IPS-15b (cell line): ENCODE data around the gene COL23A1.

Experiments used
- H3K27me3 ChIP-seq: one replicate; pipeline ENCODE4 v1.6.1; 2013; ENCODE audit warnings: low read length; ENCODE audit not compliant: control insufficient read depth, insufficient read depth
- H3K36me3 ChIP-seq: one replicate; pipeline ENCODE4 v1.6.1; 2013; ENCODE audit warnings: low read length; ENCODE audit not compliant: control insufficient read depth, insufficient read depth
- H3K4me1 ChIP-seq: one replicate; pipeline ENCODE4 v1.6.1; 2013; ENCODE audit warnings: mild to moderate bottlenecking, low read length; ENCODE audit not compliant: control insufficient read depth, insufficient read depth
- H3K4me3 ChIP-seq: one replicate; pipeline ENCODE4 v1.5.1; 2013; ENCODE audit warnings: low read depth, low read length
- H3K9ac ChIP-seq: one replicate; pipeline ENCODE4 v1.6.1; 2013; ENCODE audit warnings: low read depth, mild to moderate bottlenecking, low read length
- H3K9me3 ChIP-seq: one replicate; pipeline ENCODE4 v1.6.1; 2013; ENCODE audit warnings: mild to moderate bottlenecking, low read length; ENCODE audit not compliant: control insufficient read depth, insufficient read depth

The COL23A1 gene

GRCh38 chr5:178365501-178366440, 224.4 kb downstream of the COL23A1 start:
- H3K4me3 ChIP-seq: no peak overlapping the region
- no peaks in the 10 kb centered on the region for H3K36me3 ChIP-seq
- H3K27me3 ChIP-seq: no peaks in the 10 kb centered on the region
- no peaks in the 10 kb centered on the region for H3K4me1 ChIP-seq
- peaks cover 3% of the 10 kb centered on the region for H3K9me3 ChIP-seq
- no peak overlapping the region for H3K9ac ChIP-seq

GRCh38 chr5:178364326-178364675, 225.9 kb downstream of the COL23A1 start:
- H3K9me3 ChIP-seq: no peaks in the 10 kb centered on the region
- H3K4me3 ChIP-seq: no peak overlapping the region
- H3K27me3 ChIP-seq: no peaks in the 10 kb centered on the region
- no peaks in the 10 kb centered on the region for H3K36me3 ChIP-seq
- no peaks in the 10 kb centered on the region for H3K4me1 ChIP-seq
- no peak overlapping the region for H3K9ac ChIP-seq

- Histone ChIP-seq H3K27me3 (no peaks in the 10 kb centered on the region), H3K36me3 (no peaks in the 10 kb centered on the region), H3K4me3 (no peak overlapping the region), H3K4me1 (no peaks in the 10 kb centered on the region), H3K9ac (no peak overlapping the region), H3K9me3 (no peaks in the 10 kb centered on the region)
Measured at GRCh38 chr5:178363501-178364325, 226.5 kb downstream of the COL23A1 start.

GRCh38 chr5:178361657-178362445, 228.3 kb downstream of the COL23A1 start:
- no peak overlapping the region for H3K9ac ChIP-seq
- peaks cover 4% of the 10 kb centered on the region for H3K4me1 ChIP-seq
- no peaks in the 10 kb centered on the region for H3K27me3 ChIP-seq
- no peak overlapping the region for H3K4me3 ChIP-seq
- H3K9me3 ChIP-seq: no peaks in the 10 kb centered on the region
- no peaks in the 10 kb centered on the region for H3K36me3 ChIP-seq

GRCh38 chr5:178360926-178361235, 229.3 kb downstream of the COL23A1 start:
- Histone ChIP-seq H3K4me3 (no peak overlapping the region), H3K36me3 (no peaks in the 10 kb centered on the region), H3K9ac (no peak overlapping the region), H3K9me3 (no peaks in the 10 kb centered on the region), H3K27me3 (no peaks in the 10 kb centered on the region), H3K4me1 (peaks cover 6% of the 10 kb centered on the region)

GRCh38 chr5:178360222-178360925, 229.8 kb downstream of the COL23A1 start:
- H3K4me3 ChIP-seq: no peak overlapping the region
- H3K4me1 ChIP-seq: peaks cover 6% of the 10 kb centered on the region
- no peaks in the 10 kb centered on the region for H3K36me3 ChIP-seq
- H3K9me3 ChIP-seq: no peaks in the 10 kb centered on the region
- H3K27me3 ChIP-seq: no peaks in the 10 kb centered on the region
- H3K9ac ChIP-seq: no peak overlapping the region

GRCh38 chr5:178359738-178360137, 230.5 kb downstream of the COL23A1 start:
- H3K4me3 ChIP-seq: no peak overlapping the region
- no peaks in the 10 kb centered on the region for H3K9me3 ChIP-seq
- H3K27me3 ChIP-seq: no peaks in the 10 kb centered on the region
- no peak overlapping the region for H3K9ac ChIP-seq
- peaks cover 6% of the 10 kb centered on the region for H3K4me1 ChIP-seq
- H3K36me3 ChIP-seq: no peaks in the 10 kb centered on the region

GRCh38 chr5:178357678-178358077, 232.5 kb downstream of the COL23A1 start:
- Histone ChIP-seq H3K4me1 (peaks cover 6% of the 10 kb centered on the region), H3K27me3 (no peaks in the 10 kb centered on the region), H3K36me3 (no peaks in the 10 kb centered on the region), H3K9ac (no peak overlapping the region), H3K4me3 (no peak overlapping the region), H3K9me3 (no peaks in the 10 kb centered on the region)

GRCh38 chr5:178357121-178357521, 233.1 kb downstream of the COL23A1 start:
- no peaks in the 10 kb centered on the region for H3K27me3 ChIP-seq
- H3K9me3 ChIP-seq: no peaks in the 10 kb centered on the region
- no peak overlapping the region for H3K9ac ChIP-seq
- H3K36me3 ChIP-seq: no peaks in the 10 kb centered on the region
- peak overlapping the region; percentile 33 for H3K4me3 ChIP-seq
- H3K4me1 ChIP-seq: peaks cover 6% of the 10 kb centered on the region

GRCh38 chr5:178356431-178356872, 233.7 kb downstream of the COL23A1 start:
- H3K27me3 ChIP-seq: no peaks in the 10 kb centered on the region
- H3K4me1 ChIP-seq: peaks cover 6% of the 10 kb centered on the region
- peak overlapping the region; percentile 33 for H3K4me3 ChIP-seq
- no peaks in the 10 kb centered on the region for H3K36me3 ChIP-seq
- no peaks in the 10 kb centered on the region for H3K9me3 ChIP-seq
- H3K9ac ChIP-seq: no peak overlapping the region

- Histone ChIP-seq H3K4me3 (no peak overlapping the region), H3K9me3 (no peaks in the 10 kb centered on the region), H3K9ac (no peak overlapping the region), H3K36me3 (no peaks in the 10 kb centered on the region), H3K4me1 (peaks cover 6% of the 10 kb centered on the region), H3K27me3 (no peaks in the 10 kb centered on the region)
Measured at GRCh38 chr5:178355671-178356070, 234.5 kb downstream of the COL23A1 start.
